ENCODE results near the gene C1orf52.

GRCh38 chr1:85274969-85275453 lies 15.5 kb upstream of the C1orf52 start:
- TF ChIP-seq CTCF (IDR thresholded peaks at IDR 0.05) (no peak), SIN3A (IDR thresholded peaks at IDR 0.05; ENCODE audit: borderline replicate concordance, insufficient read depth, low read depth, low read length) (no peak), REST (IDR thresholded peaks at IDR 0.05; ENCODE audit: insufficient read depth in 1 of 2, low read depth in 2 of 2, low read length in 1 of 2) (no peak)
